H7 (cell line): Measurements from ENCODE around the gene THAP7. TPM values are rescaled to one million over a fixed set of nuclear protein-coding genes. Genes with fewer than 3 reads are reported as not detected.
A peak's percentile ranks its signal among the peaks of the same experiment; 100 is the strongest.
"Not testable (repeated sequence)": the region's sequence is repeated elsewhere in the genome, so short reads cannot be mapped to it uniquely, and the experiment has no call there.

Experiments used
- DNase-seq: peaks from one replicate; pipeline ENCODE4 v3.0.0; 2012
- H3K27me3 ChIP-seq: 2 replicates; pipeline ENCODE4 v1.6.0; 2011; ENCODE audit warnings: mild to moderate bottlenecking, low read length; ENCODE audit not compliant: control insufficient read depth, insufficient read depth
- H3K36me3 ChIP-seq: replicated peaks from 2 replicates; pipeline ENCODE4 v1.5.1; 2011; ENCODE audit warnings: low read length; ENCODE audit not compliant: control insufficient read depth, insufficient read depth
- H3K4me3 ChIP-seq: 2 replicates; pipeline ENCODE4 v1.5.1; 2011; ENCODE audit warnings: low read depth, mild to moderate bottlenecking, control low read depth, low read length, moderate library complexity; ENCODE audit not compliant: insufficient read depth
- total RNA-seq: library from RNA; depleted of rRNA; stranded (reverse); fragments of >200 nt; shearing (Covaris generic); gene quantifications from 2 replicates; pipeline ENCODE4 v1.2.3, GENCODE V29; 2014

The THAP7 gene
- total RNA-seq, 1 experiment from 2014 or later, result 42.7 TPM

- Histone ChIP-seq H3K36me3 (no peaks in the 10 kb centered on the region), H3K4me3 (no peak overlapping the region), H3K27me3 (peaks cover 11% of the 10 kb centered on the region)
- no peak for DNase-seq
Measured at GRCh38 chr22:20975541-20976290, 26.2 kb downstream of the THAP7 start.

GRCh38 chr22:20974336-20974955 is 27.5 kb downstream of the THAP7 start:
- Histone ChIP-seq H3K27me3 (peaks cover 4% of the 10 kb centered on the region), H3K4me3 (no peak overlapping the region), H3K36me3 (no peaks in the 10 kb centered on the region)
- no peak for DNase-seq

- H3K36me3 ChIP-seq, result no peaks in the 10 kb centered on the region
- peaks cover 8% of the 10 kb centered on the region for H3K27me3 ChIP-seq
- no peak for DNase-seq
- H3K4me3 ChIP-seq, result no peak overlapping the region
Measured at GRCh38 chr22:20973634-20974286, 28.2 kb downstream of the THAP7 start.

- Histone ChIP-seq H3K4me3 (no peak overlapping the region), H3K27me3 (peaks cover 15% of the 10 kb centered on the region), H3K36me3 (no peaks in the 10 kb centered on the region)
- no peak for DNase-seq
Measured at GRCh38 chr22:20972933-20973577, 28.9 kb downstream of the THAP7 start.

GRCh38 chr22:20972014-20972694 is 29.8 kb downstream of the THAP7 start:
- H3K27me3 ChIP-seq, result peaks cover 23% of the 10 kb centered on the region
- not testable (repeated sequence) for H3K4me3 ChIP-seq, H3K36me3 ChIP-seq, DNase-seq

GRCh38 chr22:20970939-20971657 is 30.8 kb downstream of the THAP7 start:
- no peak overlapping the region for H3K4me3 ChIP-seq
- peaks cover 31% of the 10 kb centered on the region for H3K27me3 ChIP-seq
- DNase-seq, result peak; percentile 57
- no peaks in the 10 kb centered on the region for H3K36me3 ChIP-seq

GRCh38 chr22:20968281-20968977 is 33.5 kb downstream of the THAP7 start:
- Histone ChIP-seq H3K4me3 (no peak overlapping the region), H3K27me3 (peaks cover 56% of the 10 kb centered on the region)
- DNase-seq, result peak; percentile 43

GRCh38 chr22:20967697-20968211 is 34.2 kb downstream of the THAP7 start:
- DNase-seq, result peak; percentile 93
- Histone ChIP-seq H3K4me3 (no peak overlapping the region), H3K27me3 (peaks cover 63% of the 10 kb centered on the region), H3K36me3 (no peaks in the 10 kb centered on the region)

More at GRCh38 chr22:20968281-20968977, 33.5 kb downstream of the THAP7 start:
- H3K36me3 ChIP-seq, result no peaks in the 10 kb centered on the region

GRCh38 chr22:20966883-20967696 is 34.8 kb downstream of the THAP7 start, which contains the start of gene AIFM3:
TSS of gene AIFM3 (plus strand) at chr22:20967255. CDS start at chr22:20967945, 690 bp downstream.
- Histone ChIP-seq H3K4me3 (no peak within 1 kb of the TSS), H3K27me3 (peaks cover 64% of the 10 kb centered on the region), H3K36me3 (no peaks in the 10 kb centered on the region)
- peak; percentile 66 for DNase-seq

- Histone ChIP-seq H3K4me3 (no peak overlapping the region), H3K36me3 (no peaks in the 10 kb centered on the region), H3K27me3 (peaks cover 64% of the 10 kb centered on the region)
- DNase-seq, result peak; percentile 64
Measured at GRCh38 chr22:20965888-20966855, 35.7 kb downstream of the THAP7 start.

- DNase-seq, result peak; percentile 85
- H3K27me3 ChIP-seq, result peaks cover 64% of the 10 kb centered on the region
- H3K36me3 ChIP-seq, result no peaks in the 10 kb centered on the region
- H3K4me3 ChIP-seq, result peak overlapping the region; percentile 28
Measured at GRCh38 chr22:20965104-20965887, 36.6 kb downstream of the THAP7 start.
